GM21723 (cell line): ENCODE data around the gene RGS6.

Experiments used
- ATAC-seq: cut with Tn5 transposase; IDR thresholded peaks from one replicate; pipeline ENCODE4 v1.9.1; 2021; ENCODE audit warnings: mild to moderate bottlenecking, moderate library complexity; ENCODE audit not compliant: unreplicated experiment

The RGS6 gene

DNA sequence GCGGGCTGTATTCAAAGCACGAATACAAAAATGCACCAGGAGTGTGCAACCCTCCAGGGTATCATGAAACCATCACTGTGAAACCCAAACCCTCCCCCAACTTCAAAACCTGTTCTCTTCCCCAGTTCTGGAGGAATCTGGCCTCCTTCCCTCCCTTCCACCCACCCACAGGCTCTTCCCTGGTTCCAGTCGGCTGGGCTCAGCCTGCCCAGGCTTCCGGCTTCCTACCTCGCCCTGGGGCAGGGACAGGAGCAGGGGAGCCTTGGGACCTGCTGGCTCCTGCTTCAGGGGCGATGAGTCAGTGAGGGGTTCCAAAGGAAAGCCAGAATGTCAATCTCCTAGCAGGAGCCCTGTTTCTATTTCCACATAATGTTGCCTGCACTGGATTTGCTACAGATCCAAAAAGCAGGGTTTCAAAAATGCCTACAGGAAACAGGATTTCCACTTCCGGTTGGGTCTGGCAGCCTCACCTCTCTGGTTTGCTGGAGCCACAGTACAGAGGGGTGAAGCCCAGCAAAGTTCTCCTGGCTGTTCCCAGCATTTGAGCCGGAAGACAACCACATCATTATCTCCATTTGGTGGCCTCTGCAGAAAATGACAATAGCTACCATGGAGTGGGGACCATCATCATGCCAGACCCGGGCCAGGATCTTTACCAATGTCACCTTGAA is 683.4 kb downstream of the RGS6 start:
- ATAC-seq = no peak
